Effector memory CD8-positive, alpha-beta T cell (primary cell): Measurements from ENCODE around the gene SBF2.
A peak's percentile ranks its signal among the peaks of the same experiment; 100 is the strongest.
"Not testable (repeated sequence)": the region's sequence is repeated elsewhere in the genome, so short reads cannot be mapped to it uniquely, and the experiment has no call there.

Experiments
- ATAC-seq: fragments of 150-1000 bp; cut with Tn5 transposase; replicated peaks from 2 replicates; pipeline ENCODE4 v1.10.0; 2021; ENCODE audit warnings: mild to moderate bottlenecking, moderate library complexity
- DNase-seq, 3 experiments: peaks; one replicate each; pipeline ENCODE4 v3.0.0; 2021
- H3K27ac Mint-ChIP-seq, 2 donors: one replicate each; pipeline ENCODE4 v1.8.0; 2022; ENCODE audit warnings: mild to moderate bottlenecking in 2 of 2, mixed read lengths in 2 of 2, moderate library complexity in 2 of 2
- H3K27me3 Mint-ChIP-seq, 2 donors: one replicate each; pipeline ENCODE4 v1.8.0; 2022; ENCODE audit warnings: mixed read lengths in 2 of 2
- H3K36me3 Mint-ChIP-seq: one replicate; pipeline ENCODE4 v1.8.0; 2022; ENCODE audit warnings: mild to moderate bottlenecking, moderate library complexity, mixed read lengths; ENCODE audit not compliant: insufficient read depth
- H3K4me1 Mint-ChIP-seq, 2 donors: one replicate each; pipeline ENCODE4 v1.8.0; 2022; ENCODE audit warnings: low read depth in 2 of 2, mixed read lengths in 2 of 2
- H3K4me3 Mint-ChIP-seq, 2 donors: one replicate each; pipeline ENCODE4 v1.8.0; 2022; ENCODE audit warnings: mild to moderate bottlenecking in 2 of 2, mixed read lengths in 2 of 2, moderate library complexity in 2 of 2
- H3K9me3 Mint-ChIP-seq, 2 donors: one replicate each; pipeline ENCODE4 v1.8.0; 2022; ENCODE audit warnings: mixed read lengths in 2 of 2

SBF2 gene

GRCh38 chr11:9972989-9973388 lies 321.0 kb downstream of the SBF2 start:
- no peaks in the 10 kb centered on the region for H3K27me3 Mint-ChIP-seq
- ATAC-seq (peak; percentile 41), DNase-seq (no peak)
- no peaks in the 10 kb centered on the region for H3K9me3 Mint-ChIP-seq
- H3K36me3 Mint-ChIP-seq = peaks cover 6% of the 10 kb centered on the region
- H3K4me3 Mint-ChIP-seq = no peak overlapping the region
- H3K4me1 Mint-ChIP-seq = no peaks in the 10 kb centered on the region
- no peak overlapping the region for H3K27ac Mint-ChIP-seq

GRCh38 chr11:9971894-9972293 lies 322.1 kb downstream of the SBF2 start:
- peaks cover 5% of the 10 kb centered on the region for H3K36me3 Mint-ChIP-seq
- ATAC-seq (no peak), DNase-seq (no peak)
- no peaks in the 10 kb centered on the region for H3K9me3 Mint-ChIP-seq
- no peaks in the 10 kb centered on the region for H3K27me3 Mint-ChIP-seq
- H3K4me1 Mint-ChIP-seq = no peaks in the 10 kb centered on the region
- H3K4me3 Mint-ChIP-seq = no peak overlapping the region
- no peak overlapping the region for H3K27ac Mint-ChIP-seq

GRCh38 chr11:9969068-9969467 lies 325.0 kb downstream of the SBF2 start:
- no peak for ATAC-seq
- no peaks in the 10 kb centered on the region for H3K36me3 Mint-ChIP-seq
- H3K4me3 Mint-ChIP-seq = no peak overlapping the region
- H3K4me1 Mint-ChIP-seq = no peaks in the 10 kb centered on the region
- no peak overlapping the region for H3K27ac Mint-ChIP-seq
- DNase-seq = no peak
- H3K27me3 Mint-ChIP-seq = no peaks in the 10 kb centered on the region
- H3K9me3 Mint-ChIP-seq = no peaks in the 10 kb centered on the region

GRCh38 chr11:9962722-9963121 lies 331.3 kb downstream of the SBF2 start:
- H3K36me3 Mint-ChIP-seq = peaks cover 14% of the 10 kb centered on the region
- no peaks in the 10 kb centered on the region for H3K9me3 Mint-ChIP-seq
- no peak overlapping the region for H3K27ac Mint-ChIP-seq
- H3K27me3 Mint-ChIP-seq = no peaks in the 10 kb centered on the region
- ATAC-seq (no peak), DNase-seq (no peak)
- H3K4me1 Mint-ChIP-seq = no peaks in the 10 kb centered on the region
- H3K4me3 Mint-ChIP-seq = no peak overlapping the region

- Mint-ChIP-seq H3K27ac (no peak overlapping the region), H3K4me3 (no peak overlapping the region), H3K9me3 (no peaks in the 10 kb centered on the region), H3K36me3 (peaks cover 9% of the 10 kb centered on the region), H3K27me3 (no peaks in the 10 kb centered on the region), H3K4me1 (no peaks in the 10 kb centered on the region)
- ATAC-seq (no peak), DNase-seq (no peak)
Observed at GRCh38 chr11:9957072-9957471, 336.9 kb downstream of the SBF2 start.

GRCh38 chr11:9956483-9956882 lies 337.5 kb downstream of the SBF2 start:
- no peaks in the 10 kb centered on the region for H3K9me3 Mint-ChIP-seq
- DNase-seq (no peak), ATAC-seq (no peak)
- H3K36me3 Mint-ChIP-seq = peaks cover 9% of the 10 kb centered on the region
- H3K4me3 Mint-ChIP-seq = no peak overlapping the region
- no peak overlapping the region for H3K27ac Mint-ChIP-seq
- H3K4me1 Mint-ChIP-seq = no peaks in the 10 kb centered on the region
- no peaks in the 10 kb centered on the region for H3K27me3 Mint-ChIP-seq

- Mint-ChIP-seq H3K4me3 (no peak overlapping the region), H3K27ac (no peak overlapping the region), H3K27me3 (no peaks in the 10 kb centered on the region), H3K36me3 (peaks cover 5% of the 10 kb centered on the region), H3K9me3 (no peaks in the 10 kb centered on the region), H3K4me1 (no peaks in the 10 kb centered on the region)
- DNase-seq (no peak), ATAC-seq (no peak)
Observed at GRCh38 chr11:9955391-9955790, 338.6 kb downstream of the SBF2 start.

GRCh38 chr11:9953994-9954626 lies 339.9 kb downstream of the SBF2 start:
- no peaks in the 10 kb centered on the region for H3K4me1 Mint-ChIP-seq
- H3K27me3 Mint-ChIP-seq = no peaks in the 10 kb centered on the region
- no peaks in the 10 kb centered on the region for H3K36me3 Mint-ChIP-seq
- no peak for DNase-seq
- H3K4me3 Mint-ChIP-seq = no peak overlapping the region
- H3K9me3 Mint-ChIP-seq = no peaks in the 10 kb centered on the region
- no peak for ATAC-seq
- H3K27ac Mint-ChIP-seq = no peak overlapping the region

GRCh38 chr11:9952511-9953196 lies 341.4 kb downstream of the SBF2 start:
- no peak overlapping the region for H3K27ac Mint-ChIP-seq
- no peaks in the 10 kb centered on the region for H3K4me1 Mint-ChIP-seq
- H3K36me3 Mint-ChIP-seq = no peaks in the 10 kb centered on the region
- no peak for DNase-seq
- no peak overlapping the region for H3K4me3 Mint-ChIP-seq
- H3K9me3 Mint-ChIP-seq = no peaks in the 10 kb centered on the region
- no peaks in the 10 kb centered on the region for H3K27me3 Mint-ChIP-seq
- no peak for ATAC-seq

- no peaks in the 10 kb centered on the region for H3K4me1 Mint-ChIP-seq
- H3K4me3 Mint-ChIP-seq = no peak overlapping the region
- H3K9me3 Mint-ChIP-seq = no peaks in the 10 kb centered on the region
- no peak for DNase-seq
- no peak for ATAC-seq
- no peaks in the 10 kb centered on the region for H3K27me3 Mint-ChIP-seq
- no peak overlapping the region for H3K27ac Mint-ChIP-seq
- H3K36me3 Mint-ChIP-seq = no peaks in the 10 kb centered on the region
Observed at GRCh38 chr11:9951807-9952206, 342.2 kb downstream of the SBF2 start.

- H3K27me3 Mint-ChIP-seq = no peaks in the 10 kb centered on the region
Observed at GRCh38 chr11:9950462-9950861, 343.6 kb downstream of the SBF2 start.

GRCh38 chr11:9947231-9947864 lies 346.7 kb downstream of the SBF2 start:
- Mint-ChIP-seq H3K27ac (no peak overlapping the region), H3K9me3 (no peaks in the 10 kb centered on the region), H3K36me3 (no peaks in the 10 kb centered on the region), H3K4me3 (no peak overlapping the region), H3K4me1 (no peaks in the 10 kb centered on the region), H3K27me3 (no peaks in the 10 kb centered on the region)
- no peak for DNase-seq
- peak; percentile 12 for ATAC-seq

More at GRCh38 chr11:9950462-9950861, 343.6 kb downstream of the SBF2 start:
- H3K4me1 Mint-ChIP-seq = no peaks in the 10 kb centered on the region
- DNase-seq (no peak), ATAC-seq (no peak)
- H3K4me3 Mint-ChIP-seq = no peak overlapping the region
- no peaks in the 10 kb centered on the region for H3K9me3 Mint-ChIP-seq
- no peak overlapping the region for H3K27ac Mint-ChIP-seq
- no peaks in the 10 kb centered on the region for H3K36me3 Mint-ChIP-seq

GRCh38 chr11:9945680-9946079 lies 348.3 kb downstream of the SBF2 start:
- not testable (repeated sequence) for H3K27me3 Mint-ChIP-seq, H3K27ac Mint-ChIP-seq, H3K36me3 Mint-ChIP-seq, H3K9me3 Mint-ChIP-seq, ATAC-seq, DNase-seq, H3K4me3 Mint-ChIP-seq, H3K4me1 Mint-ChIP-seq
